ENCODE data around the gene HDAC4. TPM values are rescaled to one million over a fixed set of nuclear protein-coding genes. Genes with fewer than 3 reads are reported as not detected.

Gene HDAC4
- total RNA-seq, 1 experiment from 2014 or later: 47.6 TPM

DNA sequence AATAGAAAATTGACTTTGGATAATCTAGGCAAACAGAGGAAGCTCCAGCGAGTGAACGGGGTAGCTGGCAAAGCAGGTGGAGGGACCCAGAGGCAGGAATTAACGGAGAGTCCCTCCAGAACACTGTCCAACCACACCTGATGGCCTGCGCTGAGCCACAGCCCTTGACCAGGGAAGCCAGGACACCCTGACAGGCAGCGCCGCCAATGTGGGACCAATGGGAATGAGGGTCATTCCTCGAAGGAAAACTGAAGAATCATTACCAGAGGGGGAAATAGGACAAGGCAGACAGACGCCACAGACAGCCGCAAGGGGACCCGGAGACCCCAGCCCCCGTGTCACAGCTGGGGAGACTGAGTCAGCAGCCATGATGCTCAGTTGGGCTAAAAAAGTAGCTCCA, 40.8 kb downstream of the HDAC4 start:
- ATAC-seq (no peak), DNase-seq (ENCODE audit: low read depth, low spot score) (no peak)
- intact Hi-C loops (cut with micrococcal nuclease): no loop called here
- H3K9me3 ChIP-seq (ENCODE audit: control insufficient read depth in 1 of 2, insufficient read depth in 1 of 2, low read depth in 1 of 2, low read length in 2 of 2): peaks cover 0 to 5% of the 10 kb centered on the region in 2 experiments; a peak in 1 of 4 replicates
- no TSS peak for BruUV-seq (replicated peaks)
- no peak overlapping the region for H3K4me3 ChIP-seq (replicated peaks in 1 of 2; ENCODE audit: low read depth in 1 of 2, low read length in 2 of 2)
- H3K79me2 ChIP-seq (ENCODE audit: insufficient read depth, low read length): peaks cover 3% of the 10 kb centered on the region; the same call in 1 of the 2 replicates
- no peak overlapping the region for H3K27ac ChIP-seq (ENCODE audit: low read depth, low read length)
- ChIA-PET POLR2A (no interaction called here), RAD21 (ENCODE audit: low non-redundant PET in 1 of 2, low total read pairs in 2 of 2, uncharacterized antibody in 2 of 2, unreplicated experiment in 2 of 2) (no interaction called here), CTCF (no interaction called here)
- H4K20me1 ChIP-seq (ENCODE audit: insufficient read depth): no peaks in the 10 kb centered on the region
- H3K4me2 ChIP-seq (ENCODE audit: low read length): no peak overlapping the region
- TF ChIP-seq POLR2A (IDR thresholded peaks at IDR 0.05; ENCODE audit: borderline replicate concordance, extremely low read depth, insufficient read depth, insufficient read length) (no peak), CBX3 (IDR thresholded peaks at IDR 0.05; ENCODE audit: low read depth) (no peak), ZFX (IDR thresholded peaks at IDR 0.05) (no peak), EZH2 (IDR thresholded peaks at IDR 0.05) (no peak), RAD21 (IDR thresholded peaks at IDR 0.05; ENCODE audit: low read depth) (no peak), SRF (IDR thresholded peaks at IDR 0.05; ENCODE audit: low read depth) (no peak)
- TF ChIP-seq, protein P1, sequence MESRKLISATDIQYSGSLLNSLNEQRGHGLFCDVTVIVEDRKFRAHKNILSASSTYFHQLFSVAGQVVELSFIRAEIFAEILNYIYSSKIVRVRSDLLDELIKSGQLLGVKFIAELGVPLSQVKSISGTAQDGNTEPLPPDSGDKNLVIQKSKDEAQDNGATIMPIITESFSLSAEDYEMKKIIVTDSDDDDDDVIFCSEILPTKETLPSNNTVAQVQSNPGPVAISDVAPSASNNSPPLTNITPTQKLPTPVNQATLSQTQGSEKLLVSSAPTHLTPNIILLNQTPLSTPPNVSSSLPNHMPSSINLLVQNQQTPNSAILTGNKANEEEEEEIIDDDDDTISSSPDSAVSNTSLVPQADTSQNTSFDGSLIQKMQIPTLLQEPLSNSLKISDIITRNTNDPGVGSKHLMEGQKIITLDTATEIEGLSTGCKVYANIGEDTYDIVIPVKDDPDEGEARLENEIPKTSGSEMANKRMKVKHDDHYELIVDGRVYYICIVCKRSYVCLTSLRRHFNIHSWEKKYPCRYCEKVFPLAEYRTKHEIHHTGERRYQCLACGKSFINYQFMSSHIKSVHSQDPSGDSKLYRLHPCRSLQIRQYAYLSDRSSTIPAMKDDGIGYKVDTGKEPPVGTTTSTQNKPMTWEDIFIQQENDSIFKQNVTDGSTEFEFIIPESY (IDR thresholded peaks at IDR 0.05; ENCODE audit: extremely low read depth, insufficient replicate concordance, low read length): no peak
- TF ChIP-seq, protein P2, sequence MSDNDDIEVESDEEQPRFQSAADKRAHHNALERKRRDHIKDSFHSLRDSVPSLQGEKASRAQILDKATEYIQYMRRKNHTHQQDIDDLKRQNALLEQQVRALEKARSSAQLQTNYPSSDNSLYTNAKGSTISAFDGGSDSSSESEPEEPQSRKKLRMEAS (IDR thresholded peaks at IDR 0.05): no peak
- TF ChIP-seq, protein P3, sequence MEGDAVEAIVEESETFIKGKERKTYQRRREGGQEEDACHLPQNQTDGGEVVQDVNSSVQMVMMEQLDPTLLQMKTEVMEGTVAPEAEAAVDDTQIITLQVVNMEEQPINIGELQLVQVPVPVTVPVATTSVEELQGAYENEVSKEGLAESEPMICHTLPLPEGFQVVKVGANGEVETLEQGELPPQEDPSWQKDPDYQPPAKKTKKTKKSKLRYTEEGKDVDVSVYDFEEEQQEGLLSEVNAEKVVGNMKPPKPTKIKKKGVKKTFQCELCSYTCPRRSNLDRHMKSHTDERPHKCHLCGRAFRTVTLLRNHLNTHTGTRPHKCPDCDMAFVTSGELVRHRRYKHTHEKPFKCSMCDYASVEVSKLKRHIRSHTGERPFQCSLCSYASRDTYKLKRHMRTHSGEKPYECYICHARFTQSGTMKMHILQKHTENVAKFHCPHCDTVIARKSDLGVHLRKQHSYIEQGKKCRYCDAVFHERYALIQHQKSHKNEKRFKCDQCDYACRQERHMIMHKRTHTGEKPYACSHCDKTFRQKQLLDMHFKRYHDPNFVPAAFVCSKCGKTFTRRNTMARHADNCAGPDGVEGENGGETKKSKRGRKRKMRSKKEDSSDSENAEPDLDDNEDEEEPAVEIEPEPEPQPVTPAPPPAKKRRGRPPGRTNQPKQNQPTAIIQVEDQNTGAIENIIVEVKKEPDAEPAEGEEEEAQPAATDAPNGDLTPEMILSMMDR (IDR thresholded peaks at IDR 0.05 in 2 of 3, conservative IDR thresholded peaks at IDR 0.05 in 1 of 3; ENCODE audit: borderline replicate concordance in 1 of 3, insufficient read depth in 1 of 3, low read depth in 2 of 3, low read length in 2 of 3): no peak
- H2AFZ ChIP-seq (ENCODE audit: low read depth, low read length, poor library complexity, severe bottlenecking): no peak overlapping the region
- H3K36me3 ChIP-seq (ENCODE audit: control insufficient read depth in 1 of 2, insufficient read depth in 2 of 2, low read length in 2 of 2): no peaks in the 10 kb centered on the region
- H3K9me2 ChIP-seq (ENCODE audit: insufficient read depth): no peaks in the 10 kb centered on the region
- H3K27me3 ChIP-seq (ENCODE audit: insufficient read depth, low read length): no peaks in the 10 kb centered on the region
- no peak overlapping the region for H3K9ac ChIP-seq (ENCODE audit: low read length)
- H3K4me1 ChIP-seq (ENCODE audit: control insufficient read depth in 1 of 2, insufficient read depth in 2 of 2, low read length in 2 of 2): no peaks in the 10 kb centered on the region
